H1 (cell line): Measurements from ENCODE around the gene TMEM176B.

Experiments
- POLR2A ChIP-seq, 2 experiments: IDR thresholded peaks; 1 replicate in 1 of 2; 2 replicates in 1 of 2; pipeline ENCODE4 v1.6.1; 2011; ENCODE audit warnings: low read depth in 2 of 2, low read length in 2 of 2, mild to moderate bottlenecking in 2 of 2; ENCODE audit errors: control extremely low read depth in 1 of 2
- POLR2AphosphoS5 ChIP-seq: IDR thresholded peaks from 2 replicates; pipeline ENCODE4 v1.6.1; 2011; ENCODE audit warnings: low read depth, low read length
- RXRA ChIP-seq: IDR thresholded peaks from 2 replicates; pipeline ENCODE4 v1.6.1; 2011; ENCODE audit warnings: low read depth, mild to moderate bottlenecking, low read length, moderate library complexity; ENCODE audit not compliant: insufficient read depth
- SIX5 ChIP-seq: IDR thresholded peaks from 2 replicates; pipeline ENCODE4 v1.6.1; 2011; ENCODE audit warnings: mild to moderate bottlenecking, low read depth, low read length
- TAF7 ChIP-seq: optimal IDR thresholded peaks from 2 replicates; pipeline ENCODE3; 2011; ENCODE audit warnings: low read depth, mild to moderate bottlenecking, inconsistent platforms, low read length, moderate library complexity, borderline replicate concordance
- TF ChIP-seq, protein P1 (sequence below), 3 experiments: IDR thresholded peaks; 1 replicate in 2 of 3; 2 replicates in 1 of 3; pipeline versions ENCODE4 v1.5.1 to v1.6.1; 2011; ENCODE audit warnings: low read length in 3 of 3, mild to moderate bottlenecking in 3 of 3, inconsistent platforms in 2 of 3, low read depth in 1 of 3, moderate library complexity in 1 of 3; ENCODE audit not compliant: insufficient read depth in 1 of 3; ENCODE audit errors: control extremely low read depth in 1 of 3
- TF ChIP-seq, protein P2 (sequence below): IDR thresholded peaks from 2 replicates; pipeline ENCODE4 v1.6.1; 2012; ENCODE audit warnings: inconsistent platforms
- TF ChIP-seq, protein P3 (sequence below): IDR thresholded peaks from 2 replicates; pipeline ENCODE4 v1.6.1; 2012; ENCODE audit warnings: inconsistent platforms

DNA sequence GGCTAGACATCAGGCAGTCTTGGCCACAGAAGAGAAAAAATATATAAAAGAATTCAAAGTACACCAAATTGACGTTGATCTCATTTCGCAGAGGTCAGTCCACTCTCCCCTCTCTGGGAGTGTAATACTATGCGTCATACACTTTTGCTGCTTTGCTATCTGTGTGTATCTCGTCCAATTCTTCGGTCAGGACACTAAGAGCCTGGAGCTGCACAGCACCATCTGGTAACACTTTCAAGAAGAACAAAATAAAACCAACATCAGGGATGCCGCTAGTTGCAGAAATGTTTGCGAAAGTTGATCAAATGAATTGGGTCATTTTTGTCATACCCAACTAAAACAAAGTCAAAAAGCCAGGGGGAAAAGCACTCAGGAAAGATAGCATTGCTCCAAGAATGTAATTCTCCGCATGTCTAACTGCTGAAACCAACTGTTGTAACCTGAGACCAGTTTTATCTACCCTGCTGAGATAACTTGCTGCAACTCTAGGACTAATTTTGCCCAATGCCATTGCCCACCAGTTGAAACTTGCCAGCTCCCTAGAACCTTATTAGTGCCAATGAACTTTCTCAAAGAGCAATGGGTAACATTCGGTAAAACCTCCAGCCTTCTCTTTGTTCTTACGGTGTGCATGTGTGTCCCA is 23.4 kb upstream of the TMEM176B start:
- TF ChIP-seq, protein P1, sequence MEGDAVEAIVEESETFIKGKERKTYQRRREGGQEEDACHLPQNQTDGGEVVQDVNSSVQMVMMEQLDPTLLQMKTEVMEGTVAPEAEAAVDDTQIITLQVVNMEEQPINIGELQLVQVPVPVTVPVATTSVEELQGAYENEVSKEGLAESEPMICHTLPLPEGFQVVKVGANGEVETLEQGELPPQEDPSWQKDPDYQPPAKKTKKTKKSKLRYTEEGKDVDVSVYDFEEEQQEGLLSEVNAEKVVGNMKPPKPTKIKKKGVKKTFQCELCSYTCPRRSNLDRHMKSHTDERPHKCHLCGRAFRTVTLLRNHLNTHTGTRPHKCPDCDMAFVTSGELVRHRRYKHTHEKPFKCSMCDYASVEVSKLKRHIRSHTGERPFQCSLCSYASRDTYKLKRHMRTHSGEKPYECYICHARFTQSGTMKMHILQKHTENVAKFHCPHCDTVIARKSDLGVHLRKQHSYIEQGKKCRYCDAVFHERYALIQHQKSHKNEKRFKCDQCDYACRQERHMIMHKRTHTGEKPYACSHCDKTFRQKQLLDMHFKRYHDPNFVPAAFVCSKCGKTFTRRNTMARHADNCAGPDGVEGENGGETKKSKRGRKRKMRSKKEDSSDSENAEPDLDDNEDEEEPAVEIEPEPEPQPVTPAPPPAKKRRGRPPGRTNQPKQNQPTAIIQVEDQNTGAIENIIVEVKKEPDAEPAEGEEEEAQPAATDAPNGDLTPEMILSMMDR (IDR thresholded peaks at IDR 0.05; ENCODE audit: control extremely low read depth in 1 of 3, insufficient read depth in 1 of 3, low read depth in 1 of 3, low read length in 3 of 3), result no peak
- TF ChIP-seq, protein P2, sequence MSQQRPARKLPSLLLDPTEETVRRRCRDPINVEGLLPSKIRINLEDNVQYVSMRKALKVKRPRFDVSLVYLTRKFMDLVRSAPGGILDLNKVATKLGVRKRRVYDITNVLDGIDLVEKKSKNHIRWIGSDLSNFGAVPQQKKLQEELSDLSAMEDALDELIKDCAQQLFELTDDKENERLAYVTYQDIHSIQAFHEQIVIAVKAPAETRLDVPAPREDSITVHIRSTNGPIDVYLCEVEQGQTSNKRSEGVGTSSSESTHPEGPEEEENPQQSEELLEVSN, result no peak
- TF ChIP-seq, protein P3, sequence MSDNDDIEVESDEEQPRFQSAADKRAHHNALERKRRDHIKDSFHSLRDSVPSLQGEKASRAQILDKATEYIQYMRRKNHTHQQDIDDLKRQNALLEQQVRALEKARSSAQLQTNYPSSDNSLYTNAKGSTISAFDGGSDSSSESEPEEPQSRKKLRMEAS, result no peak
- TF ChIP-seq TAF7 (no peak), POLR2AphosphoS5 (no peak), SIX5 (no peak), RXRA (no peak), POLR2A (IDR thresholded peaks at IDR 0.05; ENCODE audit: control extremely low read depth in 1 of 2, low read depth in 2 of 2, low read length in 2 of 2) (no peak)
